Mucosa of descending colon (tissue), 3 donors: Measurements from ENCODE around the gene ATG3. TPM values are rescaled to one million over a fixed set of nuclear protein-coding genes. Genes with fewer than 3 reads are reported as not detected.

Source experiments
- ATAC-seq: fragments of 200-7000 bp; cut with Tn5 transposase; one replicate; pipeline ENCODE4 v1.9.1; 2020; ENCODE audit warnings: mild to moderate bottlenecking, moderate library complexity
- DNase-seq, 3 donors: peaks; one replicate each; pipeline ENCODE4 v3.0.0-alpha.2; 2020
- H3K36me3 ChIP-seq: fragments of 200-600 bp; one replicate; pipeline ENCODE4 v1.8.0; 2021; ENCODE audit warnings: low read depth, mild to moderate bottlenecking
- H3K4me1 ChIP-seq: fragments of 200-600 bp; one replicate; pipeline ENCODE4 v1.8.0; 2021; ENCODE audit warnings: low read depth, mild to moderate bottlenecking
- H3K4me3 ChIP-seq: fragments of 200-600 bp; one replicate; pipeline ENCODE4 v1.8.0; 2021; ENCODE audit warnings: mild to moderate bottlenecking
- H3K9me3 ChIP-seq: fragments of 200-600 bp; one replicate; pipeline ENCODE4 v1.8.0; 2021; ENCODE audit warnings: mild to moderate bottlenecking
- intact Hi-C, 2 donors: fragments of 100-400 bp; cut with DNase I in 1 of 2; cut with micrococcal nuclease in 1 of 2; formaldehyde crosslinking; loops; one replicate each; pipeline versions ENCODE4 v1.11.0 to v1.11.1; 2022; cut with DNase I, micrococcal nuclease
- total RNA-seq, 3 donors: library from RNA; stranded (reverse); fragmentation: NEBNext Ultra II Directional in 2 of 3; extraction: Animal tissue kit (Norgen Biotek cat#: 25700) in 2 of 3; gene quantifications; one replicate each; pipeline versions ENCODE4 v1.2.1 to v1.2.4, GENCODE V29; 2021 to 2023
- TF ChIP-seq, protein P1 (sequence below): fragments of 200-600 bp; IDR thresholded peaks from one replicate; pipeline ENCODE4 v1.8.0; 2022; ENCODE audit warnings: antibody characterized with exemption, mild to moderate bottlenecking
- donor health status: DM: no; HTN: no; CAD: no; lungs with moderate emphysema.
- donor health status: DM: no; HTN: no; CAD: no.
- donor health status: DM: no; HTN: yes; CAD: no.

Gene ATG3
- total RNA-seq, 3 donors from 2014 or later: 44.1 to 60.0 (median 51.0) TPM

DNA sequence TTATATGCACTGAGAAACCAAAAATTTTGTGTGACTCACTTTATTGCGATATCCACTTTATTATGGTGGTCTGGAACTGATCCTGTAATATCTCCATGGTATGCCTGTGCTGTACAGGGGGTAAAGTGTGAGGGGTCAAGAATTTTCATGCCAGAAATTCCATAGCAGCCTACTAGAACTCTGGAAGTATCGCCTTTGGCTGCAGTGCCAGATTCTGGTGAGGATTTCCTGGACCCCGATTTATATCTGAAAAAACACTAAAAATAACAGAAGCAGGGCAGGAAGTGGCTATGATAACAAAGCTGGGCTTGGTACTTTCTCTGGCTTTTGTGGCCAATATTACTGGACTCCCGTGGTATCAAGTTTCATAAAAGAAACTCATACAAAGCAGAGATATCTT is 42.8 kb upstream of the ATG3 start:
- no peaks in the 10 kb centered on the region for H3K4me1 ChIP-seq
- no peaks in the 10 kb centered on the region for H3K9me3 ChIP-seq
- ATAC-seq (no peak), DNase-seq (no peak)
- no peaks in the 10 kb centered on the region for H3K36me3 ChIP-seq
- no peak overlapping the region for H3K4me3 ChIP-seq
- TF ChIP-seq, protein P1, sequence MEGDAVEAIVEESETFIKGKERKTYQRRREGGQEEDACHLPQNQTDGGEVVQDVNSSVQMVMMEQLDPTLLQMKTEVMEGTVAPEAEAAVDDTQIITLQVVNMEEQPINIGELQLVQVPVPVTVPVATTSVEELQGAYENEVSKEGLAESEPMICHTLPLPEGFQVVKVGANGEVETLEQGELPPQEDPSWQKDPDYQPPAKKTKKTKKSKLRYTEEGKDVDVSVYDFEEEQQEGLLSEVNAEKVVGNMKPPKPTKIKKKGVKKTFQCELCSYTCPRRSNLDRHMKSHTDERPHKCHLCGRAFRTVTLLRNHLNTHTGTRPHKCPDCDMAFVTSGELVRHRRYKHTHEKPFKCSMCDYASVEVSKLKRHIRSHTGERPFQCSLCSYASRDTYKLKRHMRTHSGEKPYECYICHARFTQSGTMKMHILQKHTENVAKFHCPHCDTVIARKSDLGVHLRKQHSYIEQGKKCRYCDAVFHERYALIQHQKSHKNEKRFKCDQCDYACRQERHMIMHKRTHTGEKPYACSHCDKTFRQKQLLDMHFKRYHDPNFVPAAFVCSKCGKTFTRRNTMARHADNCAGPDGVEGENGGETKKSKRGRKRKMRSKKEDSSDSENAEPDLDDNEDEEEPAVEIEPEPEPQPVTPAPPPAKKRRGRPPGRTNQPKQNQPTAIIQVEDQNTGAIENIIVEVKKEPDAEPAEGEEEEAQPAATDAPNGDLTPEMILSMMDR: no peak
- intact Hi-C loops: no loop called here

DNA sequence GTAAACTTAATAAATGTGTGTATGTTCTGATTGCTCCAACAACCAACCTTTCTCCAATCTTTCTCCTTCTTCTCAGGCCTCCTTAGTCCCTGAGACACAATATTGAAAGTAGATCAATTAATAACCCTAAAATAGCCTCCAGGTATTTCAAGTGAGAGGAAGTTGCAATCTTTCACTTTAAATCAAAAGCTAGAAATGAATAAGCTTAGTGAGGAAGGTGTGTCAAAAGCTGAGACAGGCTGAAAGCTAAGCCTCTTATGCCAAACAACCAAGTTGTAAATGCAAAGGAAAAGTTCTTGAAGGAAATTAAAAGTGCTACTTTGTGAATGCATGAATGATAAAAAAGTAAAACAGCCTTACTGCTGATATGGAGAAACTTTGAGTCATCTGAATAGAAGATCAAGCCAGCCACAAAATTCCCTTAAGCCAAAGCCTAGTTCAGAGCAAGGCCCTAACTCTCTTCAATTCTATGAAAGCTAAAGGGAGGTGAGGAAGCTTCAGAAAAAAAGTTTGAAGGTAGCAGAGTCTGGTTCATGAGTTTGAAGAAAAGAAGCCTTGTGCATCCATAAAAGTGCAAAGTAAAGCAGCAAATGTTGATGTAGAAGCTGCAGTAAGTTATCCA is 40.6 kb upstream of the ATG3 start:
- TF ChIP-seq, protein P1: no peak
- no peaks in the 10 kb centered on the region for H3K4me1 ChIP-seq
- DNase-seq (no peak), ATAC-seq (no peak)
- H3K9me3 ChIP-seq: no peaks in the 10 kb centered on the region
- no peaks in the 10 kb centered on the region for H3K36me3 ChIP-seq
- intact Hi-C loops: no loop called here
- no peak overlapping the region for H3K4me3 ChIP-seq

DNA sequence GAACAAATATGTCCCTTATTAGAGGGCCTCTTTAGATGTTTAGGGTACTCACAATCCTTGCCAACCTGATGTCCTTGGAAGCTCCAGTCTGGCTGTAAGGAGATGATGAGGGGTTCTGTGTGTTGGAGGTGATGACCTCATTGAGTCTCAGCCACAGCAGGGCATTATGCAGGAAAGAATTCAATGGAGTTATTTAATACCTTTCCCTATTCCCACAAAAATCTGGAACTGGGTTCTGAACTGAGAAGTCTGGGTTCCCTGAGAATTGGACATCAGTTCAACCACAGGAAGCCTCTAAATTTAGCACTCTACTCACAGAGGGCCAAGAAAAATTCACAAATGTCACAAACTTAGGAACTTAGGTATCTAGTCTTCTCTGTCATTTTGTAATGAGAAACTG is 37.0 kb upstream of the ATG3 start:
- DNase-seq (no peak), ATAC-seq (no peak)
- no peaks in the 10 kb centered on the region for H3K36me3 ChIP-seq
- TF ChIP-seq, protein P1: no peak
- H3K4me1 ChIP-seq: no peaks in the 10 kb centered on the region
- intact Hi-C loops: no loop called here
- H3K4me3 ChIP-seq: no peak overlapping the region
- no peaks in the 10 kb centered on the region for H3K9me3 ChIP-seq

DNA sequence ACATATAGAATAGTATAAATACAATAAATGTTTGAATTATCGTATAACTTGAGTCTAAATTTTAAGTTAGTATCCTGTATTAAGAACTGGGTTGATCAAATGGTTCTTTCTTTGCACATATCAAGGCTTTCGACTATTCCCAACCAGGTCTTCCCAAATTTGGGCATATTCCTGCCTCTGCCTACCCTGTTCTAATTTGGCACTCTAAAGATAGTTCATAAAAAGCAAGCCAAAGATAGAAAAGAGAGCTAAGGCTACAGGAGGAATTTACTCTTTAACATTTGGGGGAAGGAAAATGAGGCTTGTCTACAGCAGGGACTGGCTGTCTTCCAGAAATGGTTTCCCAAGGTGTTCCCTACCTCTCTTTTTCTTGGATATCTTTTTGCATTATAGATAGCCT is 36.2 kb upstream of the ATG3 start:
- Histone ChIP-seq H3K4me3 (no peak overlapping the region), H3K36me3 (no peaks in the 10 kb centered on the region), H3K9me3 (no peaks in the 10 kb centered on the region), H3K4me1 (no peaks in the 10 kb centered on the region)
- TF ChIP-seq, protein P1: no peak
- intact Hi-C loops: no loop called here
- no peak for DNase-seq
- no peak for ATAC-seq

DNA sequence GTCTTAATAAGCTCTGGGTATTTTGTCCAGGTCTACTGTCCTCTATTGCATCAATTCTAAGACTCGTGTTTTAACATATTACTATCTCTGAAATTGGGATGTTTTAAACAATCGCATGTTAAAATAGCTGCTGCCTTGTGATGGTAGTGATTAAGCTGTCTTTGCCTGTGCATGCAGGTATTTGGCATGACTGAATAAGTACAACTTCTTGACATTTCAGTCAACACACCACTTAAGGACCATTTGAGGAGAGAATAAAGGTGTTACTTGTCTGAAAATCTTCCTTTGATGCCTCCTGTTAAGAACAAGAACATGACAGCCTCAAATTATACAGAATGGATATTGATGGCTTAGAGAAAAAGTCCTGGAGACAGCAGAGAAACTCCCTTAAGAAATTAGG is 33.1 kb upstream of the ATG3 start:
- H3K9me3 ChIP-seq: no peaks in the 10 kb centered on the region
- intact Hi-C loops: no loop called here
- no peaks in the 10 kb centered on the region for H3K4me1 ChIP-seq
- H3K36me3 ChIP-seq: no peaks in the 10 kb centered on the region
- no peak for ATAC-seq
- TF ChIP-seq, protein P1: no peak
- DNase-seq: no peak
- H3K4me3 ChIP-seq: no peak overlapping the region

DNA sequence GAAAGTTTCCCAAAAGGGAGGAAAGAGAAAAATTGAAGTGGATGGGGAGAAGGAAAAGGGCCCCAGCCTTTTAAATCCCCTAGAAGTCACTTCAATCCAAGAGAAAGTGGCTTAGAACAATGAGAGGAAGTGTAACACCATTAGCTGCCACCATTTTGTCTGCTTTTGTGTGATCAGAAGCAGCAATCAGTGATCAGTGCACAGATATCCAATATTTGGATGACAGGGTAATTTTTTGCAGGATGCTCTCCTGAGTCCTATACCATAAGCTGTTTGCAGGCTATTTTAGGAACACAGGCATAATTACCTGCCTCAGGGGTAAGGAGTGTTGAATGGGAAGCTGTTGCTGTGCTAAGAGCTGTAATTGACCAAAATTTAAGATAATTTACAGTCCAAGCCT is 31.5 kb upstream of the ATG3 start:
- DNase-seq (no peak), ATAC-seq (no peak)
- H3K36me3 ChIP-seq: no peaks in the 10 kb centered on the region
- no peaks in the 10 kb centered on the region for H3K9me3 ChIP-seq
- TF ChIP-seq, protein P1: no peak
- H3K4me3 ChIP-seq: no peak overlapping the region
- no peaks in the 10 kb centered on the region for H3K4me1 ChIP-seq
- intact Hi-C loops: no loop called here
